Stimulated activated naive CD8-positive, alpha-beta T cell treated with anti-CD3 and anti-CD28 coated beads, Interleukin-15, amount 100 ng/mL, for 72 hours (primary cell): ENCODE results near the gene KLF13.

Experiments
- ATAC-seq: fragments of 150-1000 bp; cut with Tn5 transposase; 2 replicates; pipeline ENCODE4 v1.10.0; 2021; ENCODE audit warnings: mild to moderate bottlenecking, moderate library complexity
- DNase-seq, 2 donors: peaks; one replicate each; pipeline ENCODE4 v3.0.0; 2021 to 2022
- H3K27ac Mint-ChIP-seq, 2 donors: one replicate each; pipeline ENCODE4 v1.8.0; 2022; ENCODE audit warnings: mild to moderate bottlenecking in 2 of 2, mixed read lengths in 2 of 2, moderate library complexity in 2 of 2
- H3K27me3 Mint-ChIP-seq: one replicate; pipeline ENCODE4 v1.8.0; 2022; ENCODE audit warnings: mixed read lengths
- H3K4me1 Mint-ChIP-seq: one replicate; pipeline ENCODE4 v1.8.0; 2022; ENCODE audit warnings: mild to moderate bottlenecking, mixed read lengths
- H3K4me3 Mint-ChIP-seq, 2 donors: one replicate each; pipeline ENCODE4 v1.8.0; 2022; ENCODE audit warnings: mild to moderate bottlenecking in 2 of 2, mixed read lengths in 2 of 2, moderate library complexity in 1 of 2
- H3K9me3 Mint-ChIP-seq, 2 donors: one replicate each; pipeline ENCODE4 v1.8.0; 2022; ENCODE audit warnings: mixed read lengths in 2 of 2

The KLF13 gene

GRCh38 chr15:31332020-31332680 lies 5.5 kb downstream of the KLF13 start:
- no peak for ATAC-seq
- Mint-ChIP-seq H3K9me3 (no peaks in the 10 kb centered on the region), H3K27me3 (no peaks in the 10 kb centered on the region), H3K4me3 (peak overlapping the region; percentile 92 to 98), H3K4me1 (peaks cover 86% of the 10 kb centered on the region), H3K27ac (peak overlapping the region; percentile 49 to 70)
- DNase-seq: no peak

- no peak for ATAC-seq
- peaks cover 91% of the 10 kb centered on the region for H3K4me1 Mint-ChIP-seq
- no peak for DNase-seq
- H3K27ac Mint-ChIP-seq: peak overlapping the region; percentile 23 to 28
- H3K4me3 Mint-ChIP-seq: peak overlapping the region; percentile 92 to 98
- no peaks in the 10 kb centered on the region for H3K27me3 Mint-ChIP-seq
- H3K9me3 Mint-ChIP-seq: no peaks in the 10 kb centered on the region
These were observed 6.0 kb downstream of the KLF13 start for GRCh38 chr15:31332681-31333071.

DNA sequence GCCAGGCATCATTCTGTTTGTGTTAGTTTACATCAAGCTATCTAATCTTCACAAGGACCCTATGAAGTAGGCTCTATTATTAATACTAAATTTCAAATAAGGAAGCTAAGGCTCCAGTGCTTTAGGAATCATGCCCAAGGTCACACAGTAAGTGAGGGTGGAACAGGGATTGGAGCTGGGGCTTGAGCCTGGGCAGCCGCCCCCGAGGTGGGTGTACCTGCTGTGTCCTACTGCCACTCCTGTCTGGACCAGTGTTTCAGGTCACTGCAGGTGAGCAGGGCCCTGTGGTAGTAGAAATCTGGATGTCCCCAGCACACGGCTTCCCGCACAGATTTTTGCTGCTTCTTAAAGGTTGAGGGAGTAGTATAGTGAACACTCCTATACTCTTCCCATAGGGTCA lies 6.5 kb downstream of the KLF13 start:
- H3K4me3 Mint-ChIP-seq: no peak overlapping the region
- H3K27ac Mint-ChIP-seq: peak overlapping the region in 1 of 2 donors; percentile 23

DNA sequence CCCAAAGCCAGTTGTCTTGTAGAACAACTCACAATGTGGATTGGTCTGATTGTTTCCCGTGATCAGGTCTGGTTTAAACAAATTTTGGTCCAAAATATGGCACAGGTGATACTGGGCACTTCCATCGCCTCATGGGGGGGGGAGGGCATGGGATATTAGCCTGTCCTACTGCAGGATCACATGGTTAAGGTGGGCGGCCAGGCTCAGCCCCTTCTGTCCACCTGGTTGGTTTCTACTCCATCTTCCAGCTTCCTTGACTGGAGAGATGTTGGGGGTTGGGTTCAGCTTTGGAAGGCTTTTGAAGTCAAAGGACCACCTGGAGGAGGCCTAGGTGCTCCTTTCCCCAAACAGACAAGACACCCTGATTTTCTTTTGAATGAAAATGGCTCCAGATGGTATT lies 7.2 kb downstream of the KLF13 start:
- Mint-ChIP-seq H3K4me1 (peaks cover 100% of the 10 kb centered on the region), H3K27me3 (no peaks in the 10 kb centered on the region), H3K4me3 (no peak overlapping the region), H3K27ac (no peak overlapping the region), H3K9me3 (no peaks in the 10 kb centered on the region)
- no peak for ATAC-seq
- no peak for DNase-seq

More for the DNA sequence above, 6.5 kb downstream of the KLF13 start:
- no peak for ATAC-seq
- Mint-ChIP-seq H3K27me3 (no peaks in the 10 kb centered on the region), H3K9me3 (no peaks in the 10 kb centered on the region), H3K4me1 (peaks cover 95% of the 10 kb centered on the region)
- no peak for DNase-seq

DNA sequence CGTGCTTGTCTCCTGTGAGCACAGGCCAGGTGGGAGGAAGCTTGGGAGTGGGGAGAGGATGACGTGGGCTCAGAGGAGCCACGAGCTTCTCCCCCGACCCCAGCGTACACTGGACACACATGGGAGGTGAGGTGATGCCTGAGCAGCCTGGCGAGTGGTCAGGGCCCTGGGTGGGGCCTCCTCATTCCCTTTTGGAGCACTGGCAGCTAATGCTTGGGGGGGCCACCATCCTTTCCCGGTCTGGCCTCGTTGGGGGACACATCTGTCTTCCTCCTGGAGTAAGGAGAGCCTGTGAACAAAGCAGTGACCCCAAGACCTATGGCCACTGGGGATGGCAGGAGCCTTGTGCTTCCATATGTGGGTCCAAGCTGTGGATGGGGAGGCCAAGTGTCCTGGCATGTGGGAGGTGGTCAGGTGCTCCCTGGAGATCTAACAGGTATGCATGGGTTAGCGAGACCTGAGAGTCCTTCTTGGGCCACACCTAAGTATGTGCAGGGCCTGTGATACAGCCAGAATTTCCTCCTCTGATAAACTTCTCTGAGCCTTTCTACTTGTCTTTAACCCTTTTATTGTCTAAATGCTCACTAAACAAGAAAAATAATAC lies 9.5 kb downstream of the KLF13 start:
- no peak for DNase-seq
- Mint-ChIP-seq H3K9me3 (no peaks in the 10 kb centered on the region), H3K27ac (peak overlapping the region in 1 of 2 donors; percentile 80), H3K4me1 (peaks cover 100% of the 10 kb centered on the region), H3K27me3 (no peaks in the 10 kb centered on the region), H3K4me3 (peak overlapping the region; percentile 5 to 57)
- ATAC-seq: no peak

GRCh38 chr15:31336593-31337295 lies 10.1 kb downstream of the KLF13 start:
- Mint-ChIP-seq H3K27ac (peak overlapping the region in 1 of 2 donors; percentile 38), H3K4me1 (peaks cover 100% of the 10 kb centered on the region), H3K4me3 (peak overlapping the region in 1 of 2 donors; percentile 57), H3K27me3 (no peaks in the 10 kb centered on the region), H3K9me3 (no peaks in the 10 kb centered on the region)
- no peak for ATAC-seq
- DNase-seq: no peak

GRCh38 chr15:31337352-31338031 lies 10.9 kb downstream of the KLF13 start:
- no peak for DNase-seq
- peaks cover 100% of the 10 kb centered on the region for H3K4me1 Mint-ChIP-seq
- H3K27ac Mint-ChIP-seq: peak overlapping the region in 1 of 2 donors; percentile 38
- H3K9me3 Mint-ChIP-seq: no peaks in the 10 kb centered on the region
- H3K27me3 Mint-ChIP-seq: no peaks in the 10 kb centered on the region
- ATAC-seq: peak; percentile 58
- H3K4me3 Mint-ChIP-seq: peak overlapping the region; percentile 31 to 64

GRCh38 chr15:31338318-31338878 lies 11.8 kb downstream of the KLF13 start:
- no peaks in the 10 kb centered on the region for H3K9me3 Mint-ChIP-seq
- DNase-seq: no peak
- H3K4me1 Mint-ChIP-seq: peaks cover 100% of the 10 kb centered on the region
- no peaks in the 10 kb centered on the region for H3K27me3 Mint-ChIP-seq
- H3K27ac Mint-ChIP-seq: peak overlapping the region in 1 of 2 donors; percentile 57
- peak; percentile 36 for ATAC-seq
- peak overlapping the region; percentile 21 to 64 for H3K4me3 Mint-ChIP-seq

DNA sequence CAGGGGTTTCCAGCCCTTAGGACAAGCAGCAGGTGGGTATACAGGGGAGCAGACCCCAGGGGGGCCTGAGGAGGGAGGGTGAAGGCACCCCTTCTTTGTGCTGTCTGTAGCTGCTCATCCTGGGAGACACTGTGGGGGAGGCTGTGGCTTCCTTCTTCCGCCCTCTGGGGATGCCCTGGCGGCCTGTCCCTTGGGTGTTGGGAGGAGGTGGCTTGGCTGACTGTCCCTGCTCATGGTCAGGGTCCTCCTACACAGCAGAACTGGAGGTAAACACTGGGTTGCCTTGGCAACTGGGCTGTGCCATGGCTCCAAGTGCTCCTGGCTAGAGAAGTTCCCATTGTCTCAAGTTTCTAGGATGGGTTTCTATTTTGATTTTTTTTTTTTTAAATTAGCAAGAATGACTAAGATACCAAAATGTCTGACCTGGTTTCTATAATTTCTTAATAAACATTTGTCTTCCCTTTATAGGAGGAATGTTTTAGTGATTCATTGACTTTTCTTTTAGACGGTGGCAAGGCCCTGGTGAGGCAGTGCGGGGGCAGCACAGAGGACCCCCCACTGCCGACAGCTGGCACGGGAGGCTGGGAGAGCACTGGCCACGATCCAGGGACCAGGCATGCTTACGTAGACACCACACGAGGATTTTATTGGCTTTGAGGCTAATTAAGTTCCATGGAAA lies 12.4 kb downstream of the KLF13 start:
- ATAC-seq: peak; percentile 81
- peak in 1 of 2 donors; percentile 66 for DNase-seq
- Mint-ChIP-seq H3K4me1 (peaks cover 100% of the 10 kb centered on the region), H3K4me3 (peak overlapping the region; percentile 21 to 59), H3K9me3 (no peaks in the 10 kb centered on the region), H3K27me3 (no peaks in the 10 kb centered on the region), H3K27ac (peak overlapping the region; percentile 78 to 94)

- H3K27me3 Mint-ChIP-seq: no peaks in the 10 kb centered on the region
- H3K4me3 Mint-ChIP-seq: peak overlapping the region; percentile 21 to 59
- ATAC-seq (no peak), DNase-seq (no peak)
- peaks cover 100% of the 10 kb centered on the region for H3K4me1 Mint-ChIP-seq
- H3K9me3 Mint-ChIP-seq: no peaks in the 10 kb centered on the region
- peak overlapping the region in 1 of 2 donors; percentile 94 for H3K27ac Mint-ChIP-seq
These were observed 12.9 kb downstream of the KLF13 start for GRCh38 chr15:31339558-31339895.

GRCh38 chr15:31340047-31340446 lies 13.4 kb downstream of the KLF13 start:
- ATAC-seq (no peak), DNase-seq (no peak)
- H3K4me1 Mint-ChIP-seq: peaks cover 100% of the 10 kb centered on the region
- H3K4me3 Mint-ChIP-seq: peak overlapping the region; percentile 21 to 68
- H3K27ac Mint-ChIP-seq: peak overlapping the region; percentile 55 to 94
- no peaks in the 10 kb centered on the region for H3K9me3 Mint-ChIP-seq
- H3K27me3 Mint-ChIP-seq: no peaks in the 10 kb centered on the region

DNA sequence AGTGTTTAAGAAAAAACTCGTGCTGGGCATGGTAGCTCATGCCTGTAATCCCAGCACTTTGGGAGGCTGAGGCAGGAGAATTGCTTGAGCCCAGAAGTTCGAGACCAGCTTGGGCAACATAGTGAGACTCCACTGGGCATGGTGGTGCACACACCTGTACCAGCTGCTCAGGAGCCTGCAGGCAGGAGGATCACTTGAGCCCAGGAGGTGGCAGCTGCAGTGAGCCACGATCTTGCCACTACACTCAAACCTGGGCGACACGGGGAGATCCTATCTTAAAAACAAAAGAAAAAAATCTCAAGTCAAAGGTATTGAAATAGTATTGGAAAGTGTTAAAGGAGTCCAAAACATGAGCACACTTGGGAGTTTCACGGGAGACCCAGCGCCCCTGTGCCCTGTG lies 14.0 kb downstream of the KLF13 start:
- Mint-ChIP-seq H3K9me3 (no peaks in the 10 kb centered on the region), H3K27me3 (no peaks in the 10 kb centered on the region), H3K4me3 (peak overlapping the region; percentile 21 to 68), H3K4me1 (peaks cover 99% of the 10 kb centered on the region), H3K27ac (peak overlapping the region in 1 of 2 donors; percentile 27)
- DNase-seq (no peak), ATAC-seq (no peak)

GRCh38 chr15:31341071-31341470 lies 14.4 kb downstream of the KLF13 start:
- H3K27ac Mint-ChIP-seq: peak overlapping the region in 1 of 2 donors; percentile 35
- H3K4me3 Mint-ChIP-seq: peak overlapping the region; percentile 21 to 33
- ATAC-seq (no peak), DNase-seq (no peak)
- H3K4me1 Mint-ChIP-seq: peaks cover 99% of the 10 kb centered on the region
- no peaks in the 10 kb centered on the region for H3K27me3 Mint-ChIP-seq
- H3K9me3 Mint-ChIP-seq: no peaks in the 10 kb centered on the region

DNA sequence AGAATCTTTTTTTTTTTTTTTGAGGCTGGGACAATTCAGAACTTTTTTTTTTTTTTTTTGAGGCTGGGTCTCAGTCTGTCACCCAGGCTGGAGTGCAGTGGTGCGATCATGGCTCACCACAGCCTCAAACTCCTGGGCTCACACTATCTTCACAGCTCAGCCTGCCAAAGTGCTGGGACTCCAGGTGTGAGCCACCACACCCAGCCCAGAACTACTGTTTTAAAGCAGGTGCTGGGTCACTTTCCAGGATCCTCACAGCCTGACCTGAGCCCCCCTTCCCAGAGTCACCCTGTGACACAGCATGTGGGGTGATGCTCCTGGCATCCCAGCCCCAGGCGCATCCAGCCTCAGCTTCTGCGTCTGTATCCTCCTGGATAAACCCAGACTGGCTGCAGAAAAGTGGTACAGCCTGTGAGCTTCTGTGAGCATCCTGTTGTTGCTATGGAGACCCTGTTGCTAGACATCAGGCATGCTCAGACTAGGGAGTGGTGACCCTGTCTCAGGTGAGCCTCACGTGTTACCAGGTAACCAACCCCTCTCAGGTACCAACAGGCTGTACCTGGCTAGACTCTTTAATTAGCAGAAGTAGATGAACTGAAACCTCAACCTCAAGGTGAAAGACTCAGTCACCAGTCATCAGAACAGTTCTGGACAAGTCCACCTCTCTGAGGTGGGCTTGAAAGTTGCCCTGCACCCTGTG lies 15.0 kb downstream of the KLF13 start:
- Mint-ChIP-seq H3K27me3 (no peaks in the 10 kb centered on the region), H3K4me3 (peak overlapping the region; percentile 12 to 96)
- ATAC-seq: no peak

More for the DNA sequence above, 15.0 kb downstream of the KLF13 start:
- DNase-seq: no peak
- H3K4me1 Mint-ChIP-seq: peaks cover 99% of the 10 kb centered on the region
- H3K9me3 Mint-ChIP-seq: no peaks in the 10 kb centered on the region
- H3K27ac Mint-ChIP-seq: no peak overlapping the region
